Measurements from ENCODE around the gene EIF4ENIF1.
"Not testable (repeated sequence)": the region's sequence is repeated elsewhere in the genome, so short reads cannot be mapped to it uniquely, and the experiment has no call there.

EIF4ENIF1 gene

DNA sequence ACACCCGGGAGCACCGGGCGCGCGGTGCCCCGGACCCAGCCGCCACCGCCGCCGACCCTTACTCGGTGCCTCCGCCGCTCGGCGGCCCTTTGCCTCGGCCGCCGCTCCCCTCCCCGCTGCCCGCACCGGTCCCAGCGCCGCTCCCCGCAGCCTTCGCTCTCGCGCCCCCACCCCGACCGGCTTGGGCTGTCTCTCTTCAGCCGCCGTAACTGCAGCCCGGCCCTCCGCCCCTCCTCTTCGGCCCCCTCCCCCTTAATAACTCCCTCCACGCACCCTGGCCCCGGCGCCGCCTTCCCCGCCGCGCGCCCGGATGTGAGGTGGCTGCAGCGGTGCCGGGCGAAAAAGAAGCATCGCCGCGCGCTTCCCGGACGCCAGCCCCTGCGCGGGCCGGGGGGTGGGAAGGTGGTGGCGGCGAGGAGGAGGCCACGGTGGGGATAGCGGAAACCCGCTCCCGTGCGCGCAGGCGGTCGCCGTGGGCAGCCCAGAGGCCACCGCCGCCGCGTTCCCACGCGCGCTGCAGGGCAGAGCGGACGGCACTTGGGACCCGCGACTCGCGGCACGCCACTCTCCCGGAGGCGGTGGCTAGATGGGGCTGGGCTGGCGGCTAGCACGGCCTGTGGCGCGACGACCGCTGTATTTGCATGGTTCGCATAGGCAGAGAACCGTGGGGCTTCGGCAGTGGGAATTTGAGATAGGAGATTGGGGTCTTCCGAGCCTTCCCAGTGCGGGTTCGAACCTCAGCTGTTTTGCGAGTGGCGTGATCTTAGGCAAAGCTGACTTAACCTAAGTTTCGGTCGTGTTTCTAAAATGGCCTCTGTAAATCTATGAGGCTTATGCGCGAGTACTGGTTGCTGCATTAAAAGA is at the start of gene EIF4ENIF1:
TSS of gene EIF4ENIF1 (minus strand) at position 211 of the 864 bp plus-strand sequence. CDS start 1,124 bp downstream, outside the sequence.
- DNase-seq (ENCODE audit: low read depth), result peak; percentile 80

DNA sequence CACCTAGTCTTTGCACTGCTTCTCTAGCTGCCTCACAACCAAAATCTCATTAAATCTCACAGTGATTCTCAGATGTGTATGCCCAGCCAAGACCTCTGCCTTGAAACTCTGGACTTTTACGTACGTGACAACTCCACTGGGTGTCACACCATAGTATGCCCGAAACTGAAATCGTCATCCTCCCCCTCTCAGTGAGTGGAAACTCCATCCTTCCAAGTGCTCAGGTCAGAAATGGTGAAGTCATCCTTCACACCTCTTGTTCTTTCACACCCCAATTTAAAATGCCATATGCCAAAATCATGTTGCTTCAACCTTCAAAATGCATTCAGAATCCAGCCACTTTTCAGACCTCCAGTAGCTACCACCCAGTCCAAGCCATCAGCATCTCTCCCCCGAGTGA is 49.2 kb upstream of the EIF4ENIF1 start:
- DNase-seq (ENCODE audit: low read depth), result no peak

GRCh38 chr22:31537019-31537535 is 47.4 kb upstream of the EIF4ENIF1 start:
- DNase-seq (ENCODE audit: low read depth), result no peak

- no peak for DNase-seq (ENCODE audit: low read depth)
Observed at GRCh38 chr22:31533374-31533773, 43.7 kb upstream of the EIF4ENIF1 start.

DNA sequence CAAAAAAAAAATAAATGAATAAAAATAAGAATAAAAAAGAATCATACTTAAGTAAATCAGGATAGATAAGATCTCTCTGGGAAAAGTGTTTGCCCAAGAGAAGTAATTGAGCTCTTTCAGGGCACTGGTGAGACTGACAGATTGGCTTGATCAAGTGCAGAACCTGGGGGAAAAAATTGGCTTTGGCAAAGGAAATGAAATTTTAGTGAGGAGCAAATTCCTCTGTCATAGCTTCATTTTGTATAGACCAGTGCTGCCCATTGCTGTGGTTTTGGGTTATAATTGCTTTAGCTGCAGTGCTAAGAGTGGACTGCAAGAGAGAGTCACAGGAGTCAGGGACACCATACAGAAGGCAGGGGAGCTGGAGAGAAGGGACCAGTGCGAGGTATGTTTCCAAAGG is 42.4 kb upstream of the EIF4ENIF1 start:
- peak; percentile 21 for DNase-seq (ENCODE audit: low read depth)

DNA sequence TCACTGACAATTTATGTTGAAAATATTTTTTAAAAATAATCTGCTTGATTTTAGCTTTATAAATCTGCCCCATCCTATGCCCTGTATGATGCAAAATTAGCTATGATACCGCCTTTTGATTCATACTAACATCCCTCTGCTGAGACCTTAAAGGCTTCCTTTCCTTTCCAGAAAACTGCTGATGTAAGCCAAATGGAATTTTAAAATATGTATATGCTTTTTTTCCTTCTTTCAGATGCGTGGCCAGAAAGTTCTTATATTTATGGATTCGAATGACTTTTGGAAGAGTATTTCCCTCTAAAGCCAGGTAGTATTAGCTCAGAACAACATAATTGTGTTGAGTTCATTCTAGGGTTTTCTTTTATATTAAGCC is 41.2 kb upstream of the EIF4ENIF1 start:
- peak; percentile 31 for DNase-seq (ENCODE audit: low read depth)

DNA sequence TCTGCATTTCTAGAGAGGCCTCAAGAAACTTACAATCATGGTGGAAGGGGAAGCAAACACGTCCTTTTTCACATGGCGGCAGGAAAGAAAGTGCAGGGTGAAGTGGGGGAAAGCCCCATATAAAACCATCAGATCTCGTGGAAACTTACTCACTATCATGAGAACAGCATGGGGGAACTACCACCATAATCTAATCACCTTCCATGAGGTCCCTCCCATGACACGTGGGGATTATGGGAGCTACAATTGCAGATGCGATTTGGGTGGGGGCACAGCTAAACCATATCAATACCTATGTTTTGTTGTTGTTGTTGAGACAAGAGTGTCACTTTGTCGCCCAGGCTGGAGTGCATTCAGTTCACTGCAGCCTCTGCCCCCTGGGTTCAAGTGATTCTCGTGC is 36.6 kb upstream of the EIF4ENIF1 start:
- no peak for DNase-seq (ENCODE audit: low read depth)

DNA sequence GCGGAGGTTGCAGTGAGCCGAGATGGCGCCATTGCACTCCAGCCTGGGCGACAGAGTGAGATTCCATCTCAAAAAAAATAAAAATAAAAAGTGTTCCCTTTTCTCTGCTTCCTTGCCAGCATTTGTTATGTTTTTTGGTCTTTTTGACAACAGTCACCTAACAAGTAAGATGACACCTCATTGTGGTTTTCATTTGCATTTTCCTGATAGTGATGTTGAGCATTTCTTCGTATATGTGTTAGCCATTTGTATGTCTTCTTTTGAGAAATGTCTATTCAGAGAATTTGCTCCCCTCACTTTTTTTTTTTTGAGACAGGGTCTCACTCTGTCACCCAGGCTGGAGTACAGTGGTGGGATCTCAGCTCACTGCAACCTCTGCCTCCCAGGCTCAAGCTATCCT is 34.5 kb upstream of the EIF4ENIF1 start:
- DNase-seq (ENCODE audit: low read depth), result not testable (repeated sequence)

GRCh38 chr22:31520051-31520450 is 30.4 kb upstream of the EIF4ENIF1 start:
- no peak for DNase-seq (ENCODE audit: low read depth)

- DNase-seq (ENCODE audit: low read depth), result no peak
Observed at GRCh38 chr22:31509061-31509762, 19.6 kb upstream of the EIF4ENIF1 start.

- DNase-seq (ENCODE audit: low read depth), result no peak
Observed at GRCh38 chr22:31508536-31508935, 18.9 kb upstream of the EIF4ENIF1 start.

DNA sequence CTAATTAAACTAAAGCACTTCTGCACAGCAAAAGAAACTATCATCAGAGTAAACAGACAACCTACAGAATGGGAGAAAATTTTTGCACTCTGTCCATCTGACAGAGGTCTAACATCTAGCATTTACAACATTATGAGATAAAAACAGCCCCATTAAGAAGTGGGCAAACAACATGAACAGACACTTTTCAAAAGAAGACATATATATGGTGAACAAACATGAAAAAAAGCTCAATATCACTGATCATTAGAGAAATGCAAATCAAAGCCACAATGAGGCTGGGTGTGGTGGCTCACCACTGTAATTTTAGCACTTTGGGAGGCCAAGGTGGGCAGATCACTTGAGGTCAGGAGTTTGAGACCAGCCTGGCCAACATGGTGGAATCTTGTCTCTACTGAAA is 17.9 kb upstream of the EIF4ENIF1 start:
- DNase-seq (ENCODE audit: low read depth), result not testable (repeated sequence)

DNA sequence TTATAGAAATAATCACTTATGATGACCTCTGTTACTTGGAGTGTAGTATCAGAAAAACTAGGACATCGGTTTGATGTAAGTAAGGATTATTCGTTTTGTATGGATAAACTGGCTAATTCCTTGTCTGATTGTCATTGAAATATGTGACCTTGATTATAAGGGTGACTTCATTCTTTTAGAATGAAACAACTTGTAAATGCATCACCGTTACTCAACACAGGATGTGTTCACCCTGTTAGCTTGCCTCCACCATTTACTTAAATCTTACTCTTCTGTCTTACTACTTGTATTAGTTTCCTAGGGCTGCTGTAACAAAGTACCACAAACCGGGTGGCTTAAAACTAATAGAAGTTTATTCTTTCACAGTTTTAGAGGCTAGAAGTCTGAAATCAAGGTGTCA is 14.6 kb upstream of the EIF4ENIF1 start:
- peak; percentile 63 for DNase-seq (ENCODE audit: low read depth)

- no peak for DNase-seq (ENCODE audit: low read depth)
Observed at GRCh38 chr22:31503211-31503964, 13.7 kb upstream of the EIF4ENIF1 start.

- DNase-seq (ENCODE audit: low read depth), result no peak
Observed at GRCh38 chr22:31501738-31502137, 12.1 kb upstream of the EIF4ENIF1 start.

GRCh38 chr22:31497148-31497938 is 7.7 kb upstream of the EIF4ENIF1 start:
- DNase-seq (ENCODE audit: low read depth), result no peak

DNA sequence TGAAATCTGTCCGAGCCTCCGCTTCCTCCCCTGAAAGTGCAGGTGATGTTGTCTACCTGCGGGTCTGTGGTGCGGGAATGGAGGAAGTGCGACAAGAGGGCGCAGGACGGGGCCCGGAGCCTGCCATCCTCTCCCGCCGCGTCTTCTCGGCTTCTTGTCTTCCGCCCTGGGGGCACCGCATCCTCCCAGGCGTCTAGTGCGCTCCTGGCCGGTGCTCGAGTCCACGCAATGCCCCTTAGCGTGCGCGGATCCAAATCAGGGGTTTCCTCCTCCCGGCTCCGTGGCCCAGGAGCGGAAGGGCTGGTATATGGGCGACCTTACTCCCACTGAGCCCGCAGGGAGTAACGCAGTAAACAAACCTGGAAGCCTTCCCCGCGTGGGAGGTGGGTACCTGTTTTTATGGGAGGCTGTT is 7.1 kb upstream of the EIF4ENIF1 start:
- DNase-seq (ENCODE audit: low read depth), result no peak

DNA sequence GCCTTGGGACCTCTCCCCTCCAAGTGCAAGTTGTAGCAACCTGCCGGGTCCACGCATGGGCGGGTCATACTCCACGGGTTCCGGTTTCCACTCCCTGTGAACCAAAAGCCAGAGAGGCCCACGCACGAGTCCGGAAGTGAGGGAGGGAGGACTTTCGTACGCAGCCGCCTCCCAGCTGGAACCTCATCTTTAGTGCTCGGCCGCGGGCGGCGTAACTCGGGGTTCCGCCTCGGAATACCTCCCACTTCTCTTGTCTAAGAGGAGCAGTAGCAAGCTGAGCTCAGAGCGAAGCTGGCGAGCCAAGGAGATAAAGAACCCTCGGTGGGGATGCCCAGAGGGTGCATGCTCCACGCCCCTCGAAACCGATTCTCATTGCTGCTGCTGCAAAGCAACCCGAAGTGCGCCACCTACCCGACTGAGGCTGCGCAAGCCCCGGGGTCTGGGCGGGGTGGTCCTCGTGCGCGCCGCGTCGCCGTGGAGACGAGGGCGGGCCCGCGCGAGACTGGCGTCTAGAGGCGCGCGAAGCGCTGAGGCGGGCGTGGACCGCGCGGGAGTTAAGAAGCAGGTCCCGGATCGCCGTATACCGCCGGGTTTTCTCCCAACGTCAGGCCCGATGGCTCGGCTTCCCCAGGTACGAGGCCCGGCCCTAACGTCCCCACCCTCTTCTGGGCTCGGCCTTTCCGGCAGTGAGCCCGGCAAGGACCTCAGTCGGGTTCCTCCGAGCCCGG is 6.5 kb upstream of the EIF4ENIF1 start, which contains the start of gene SFI1:
TSS of gene SFI1 (plus strand) at position 530 of the 728 bp plus-strand sequence. CDS start 11,749 bp downstream, outside the sequence.
- DNase-seq (ENCODE audit: low read depth), result peak; percentile 88

DNA sequence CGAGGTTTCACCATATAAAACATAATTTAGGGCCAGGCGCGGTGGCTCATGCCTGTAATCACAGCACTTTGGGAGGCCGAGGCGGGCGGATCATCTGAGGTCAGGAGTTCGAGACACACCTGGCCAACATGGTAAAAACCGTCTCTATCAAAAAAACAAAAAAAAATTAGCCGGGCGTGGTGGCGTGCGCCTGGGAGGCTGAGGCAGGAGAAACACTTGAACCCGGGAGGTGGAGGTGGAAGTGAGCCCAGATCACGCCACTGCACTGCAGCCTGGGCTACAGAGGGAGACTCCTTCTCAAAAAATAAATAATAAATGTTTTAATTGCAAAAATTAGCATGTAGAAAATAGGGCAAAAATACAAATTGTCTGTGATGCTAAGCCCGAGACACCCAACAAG is 5.7 kb upstream of the EIF4ENIF1 start:
- no peak for DNase-seq (ENCODE audit: low read depth)

DNA sequence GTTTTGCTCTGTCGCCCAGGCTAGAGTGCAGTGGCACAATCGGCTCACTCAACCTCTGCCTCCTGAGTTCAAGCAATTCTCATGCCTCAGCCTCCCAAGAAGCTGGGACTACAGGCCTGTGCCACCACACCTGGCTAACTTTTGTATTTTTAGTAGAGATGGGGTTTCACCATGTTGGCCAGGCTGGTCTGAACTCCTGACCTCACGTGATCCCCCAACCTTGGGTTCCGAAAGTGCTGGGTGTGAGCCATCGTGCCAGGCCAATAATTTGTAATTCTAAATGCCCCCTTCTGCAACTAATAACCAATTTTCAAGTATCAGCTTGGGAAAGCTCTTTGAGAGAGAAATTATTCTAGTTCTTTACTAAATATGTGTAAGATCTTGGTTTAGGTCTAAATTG is 3.7 kb upstream of the EIF4ENIF1 start:
- DNase-seq (ENCODE audit: low read depth), result not testable (repeated sequence)

DNA sequence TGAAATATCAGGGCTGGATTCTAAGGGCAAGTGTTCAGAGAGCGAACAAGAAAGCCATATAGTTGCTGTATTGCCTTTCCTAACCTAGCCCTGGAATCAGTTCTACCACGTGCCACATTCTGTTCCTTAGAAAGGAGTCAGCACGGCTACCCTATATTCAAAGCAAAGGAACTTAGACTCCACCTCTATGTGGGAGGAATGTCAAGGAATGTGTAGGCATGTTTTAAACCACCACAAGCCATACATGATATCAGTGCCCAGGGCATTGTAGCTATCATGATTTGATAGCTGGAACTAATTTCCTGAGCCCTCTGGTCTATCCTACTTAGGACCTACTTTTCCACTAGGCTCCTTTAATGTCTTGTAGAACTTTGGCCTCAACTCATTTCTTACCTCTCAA is 2.5 kb upstream of the EIF4ENIF1 start:
- DNase-seq (ENCODE audit: low read depth), result peak; percentile 48
